Measurements from ENCODE around the gene ATIC. TPM values are rescaled to one million over a fixed set of nuclear protein-coding genes. Genes with fewer than 3 reads are reported as not detected.

ATIC gene
- total and polyA plus RNA-seq, 2 of the 8 experiments (the other 6 are each of a cell fraction or from before 2014, with no cell fraction given) = 139 to 319 TPM

DNA sequence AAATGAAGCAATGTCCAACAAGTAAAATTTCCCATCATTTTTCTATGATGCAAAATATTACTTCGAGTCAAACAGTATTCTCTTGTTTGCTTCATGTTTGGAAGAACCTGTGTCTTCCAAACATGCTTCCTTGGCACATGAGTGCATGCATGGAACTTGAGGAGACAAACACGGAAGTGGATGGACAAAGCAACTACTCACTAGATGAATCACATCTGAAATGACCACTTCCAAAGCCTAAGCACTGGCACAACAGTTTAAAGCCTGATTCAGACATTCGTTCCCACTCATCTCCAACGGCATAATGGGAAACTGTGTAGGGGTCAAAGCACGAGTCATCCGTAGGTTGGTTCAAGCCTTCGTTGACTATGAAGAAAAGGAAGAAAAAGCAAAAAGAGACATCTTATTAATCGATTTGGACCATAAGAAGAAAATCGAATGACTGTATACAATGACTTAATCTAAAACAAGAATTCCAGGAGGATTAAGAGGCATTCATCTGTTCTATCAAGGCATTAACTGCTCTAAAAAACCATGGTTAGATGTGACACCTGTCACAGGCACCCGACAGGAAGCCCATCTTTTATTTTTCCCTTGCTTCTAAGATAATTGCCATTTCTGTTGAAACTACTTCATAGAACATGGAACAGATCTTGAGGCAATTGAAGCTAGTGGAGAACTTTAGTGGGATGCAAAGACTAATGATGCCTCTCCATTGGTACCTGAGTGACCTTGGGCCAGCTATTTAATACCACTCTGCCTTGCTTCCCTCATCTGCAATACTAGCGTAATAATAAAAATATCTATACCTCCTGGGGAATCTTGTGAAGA, 56.0 kb downstream of the ATIC start (continued):
- no peak for TF ChIP-seq SAP30 (IDR thresholded peaks at IDR 0.05; ENCODE audit: insufficient read depth, insufficient replicate concordance, low read length)
- no peak for TF ChIP-seq YY1 (IDR thresholded peaks at IDR 0.05; ENCODE audit: low read depth, low read length)
- TF ChIP-seq SP2 (IDR thresholded peaks at IDR 0.05; ENCODE audit: low read length) = no peak
- TF ChIP-seq, protein P1, sequence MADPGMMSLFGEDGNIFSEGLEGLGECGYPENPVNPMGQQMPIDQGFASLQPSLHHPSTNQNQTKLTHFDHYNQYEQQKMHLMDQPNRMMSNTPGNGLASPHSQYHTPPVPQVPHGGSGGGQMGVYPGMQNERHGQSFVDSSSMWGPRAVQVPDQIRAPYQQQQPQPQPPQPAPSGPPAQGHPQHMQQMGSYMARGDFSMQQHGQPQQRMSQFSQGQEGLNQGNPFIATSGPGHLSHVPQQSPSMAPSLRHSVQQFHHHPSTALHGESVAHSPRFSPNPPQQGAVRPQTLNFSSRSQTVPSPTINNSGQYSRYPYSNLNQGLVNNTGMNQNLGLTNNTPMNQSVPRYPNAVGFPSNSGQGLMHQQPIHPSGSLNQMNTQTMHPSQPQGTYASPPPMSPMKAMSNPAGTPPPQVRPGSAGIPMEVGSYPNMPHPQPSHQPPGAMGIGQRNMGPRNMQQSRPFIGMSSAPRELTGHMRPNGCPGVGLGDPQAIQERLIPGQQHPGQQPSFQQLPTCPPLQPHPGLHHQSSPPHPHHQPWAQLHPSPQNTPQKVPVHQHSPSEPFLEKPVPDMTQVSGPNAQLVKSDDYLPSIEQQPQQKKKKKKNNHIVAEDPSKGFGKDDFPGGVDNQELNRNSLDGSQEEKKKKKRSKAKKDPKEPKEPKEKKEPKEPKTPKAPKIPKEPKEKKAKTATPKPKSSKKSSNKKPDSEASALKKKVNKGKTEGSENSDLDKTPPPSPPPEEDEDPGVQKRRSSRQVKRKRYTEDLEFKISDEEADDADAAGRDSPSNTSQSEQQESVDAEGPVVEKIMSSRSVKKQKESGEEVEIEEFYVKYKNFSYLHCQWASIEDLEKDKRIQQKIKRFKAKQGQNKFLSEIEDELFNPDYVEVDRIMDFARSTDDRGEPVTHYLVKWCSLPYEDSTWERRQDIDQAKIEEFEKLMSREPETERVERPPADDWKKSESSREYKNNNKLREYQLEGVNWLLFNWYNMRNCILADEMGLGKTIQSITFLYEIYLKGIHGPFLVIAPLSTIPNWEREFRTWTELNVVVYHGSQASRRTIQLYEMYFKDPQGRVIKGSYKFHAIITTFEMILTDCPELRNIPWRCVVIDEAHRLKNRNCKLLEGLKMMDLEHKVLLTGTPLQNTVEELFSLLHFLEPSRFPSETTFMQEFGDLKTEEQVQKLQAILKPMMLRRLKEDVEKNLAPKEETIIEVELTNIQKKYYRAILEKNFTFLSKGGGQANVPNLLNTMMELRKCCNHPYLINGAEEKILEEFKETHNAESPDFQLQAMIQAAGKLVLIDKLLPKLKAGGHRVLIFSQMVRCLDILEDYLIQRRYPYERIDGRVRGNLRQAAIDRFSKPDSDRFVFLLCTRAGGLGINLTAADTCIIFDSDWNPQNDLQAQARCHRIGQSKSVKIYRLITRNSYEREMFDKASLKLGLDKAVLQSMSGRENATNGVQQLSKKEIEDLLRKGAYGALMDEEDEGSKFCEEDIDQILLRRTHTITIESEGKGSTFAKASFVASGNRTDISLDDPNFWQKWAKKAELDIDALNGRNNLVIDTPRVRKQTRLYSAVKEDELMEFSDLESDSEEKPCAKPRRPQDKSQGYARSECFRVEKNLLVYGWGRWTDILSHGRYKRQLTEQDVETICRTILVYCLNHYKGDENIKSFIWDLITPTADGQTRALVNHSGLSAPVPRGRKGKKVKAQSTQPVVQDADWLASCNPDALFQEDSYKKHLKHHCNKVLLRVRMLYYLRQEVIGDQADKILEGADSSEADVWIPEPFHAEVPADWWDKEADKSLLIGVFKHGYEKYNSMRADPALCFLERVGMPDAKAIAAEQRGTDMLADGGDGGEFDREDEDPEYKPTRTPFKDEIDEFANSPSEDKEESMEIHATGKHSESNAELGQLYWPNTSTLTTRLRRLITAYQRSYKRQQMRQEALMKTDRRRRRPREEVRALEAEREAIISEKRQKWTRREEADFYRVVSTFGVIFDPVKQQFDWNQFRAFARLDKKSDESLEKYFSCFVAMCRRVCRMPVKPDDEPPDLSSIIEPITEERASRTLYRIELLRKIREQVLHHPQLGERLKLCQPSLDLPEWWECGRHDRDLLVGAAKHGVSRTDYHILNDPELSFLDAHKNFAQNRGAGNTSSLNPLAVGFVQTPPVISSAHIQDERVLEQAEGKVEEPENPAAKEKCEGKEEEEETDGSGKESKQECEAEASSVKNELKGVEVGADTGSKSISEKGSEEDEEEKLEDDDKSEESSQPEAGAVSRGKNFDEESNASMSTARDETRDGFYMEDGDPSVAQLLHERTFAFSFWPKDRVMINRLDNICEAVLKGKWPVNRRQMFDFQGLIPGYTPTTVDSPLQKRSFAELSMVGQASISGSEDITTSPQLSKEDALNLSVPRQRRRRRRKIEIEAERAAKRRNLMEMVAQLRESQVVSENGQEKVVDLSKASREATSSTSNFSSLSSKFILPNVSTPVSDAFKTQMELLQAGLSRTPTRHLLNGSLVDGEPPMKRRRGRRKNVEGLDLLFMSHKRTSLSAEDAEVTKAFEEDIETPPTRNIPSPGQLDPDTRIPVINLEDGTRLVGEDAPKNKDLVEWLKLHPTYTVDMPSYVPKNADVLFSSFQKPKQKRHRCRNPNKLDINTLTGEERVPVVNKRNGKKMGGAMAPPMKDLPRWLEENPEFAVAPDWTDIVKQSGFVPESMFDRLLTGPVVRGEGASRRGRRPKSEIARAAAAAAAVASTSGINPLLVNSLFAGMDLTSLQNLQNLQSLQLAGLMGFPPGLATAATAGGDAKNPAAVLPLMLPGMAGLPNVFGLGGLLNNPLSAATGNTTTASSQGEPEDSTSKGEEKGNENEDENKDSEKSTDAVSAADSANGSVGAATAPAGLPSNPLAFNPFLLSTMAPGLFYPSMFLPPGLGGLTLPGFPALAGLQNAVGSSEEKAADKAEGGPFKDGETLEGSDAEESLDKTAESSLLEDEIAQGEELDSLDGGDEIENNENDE (IDR thresholded peaks at IDR 0.05; ENCODE audit: insufficient replicate concordance, low read length) = no peak
